ENCODE results near the gene SBNO2. TPM values are rescaled to one million over a fixed set of nuclear protein-coding genes. Genes with fewer than 3 reads are reported as not detected.
A peak's percentile ranks its signal among the peaks of the same experiment; 100 is the strongest.

SBNO2 gene
- total RNA-seq, 1 donor from 2014 or later = 61.6 TPM

GRCh38 chr19:1070576-1070930 is 103.5 kb downstream of the SBNO2 start:
- Mint-ChIP-seq H3K9me3 (ENCODE audit: unreplicated experiment) (no peaks in the 10 kb centered on the region), H3K4me1 (ENCODE audit: unreplicated experiment) (peaks cover 17% of the 10 kb centered on the region), H3K27ac (ENCODE audit: unreplicated experiment) (no peak overlapping the region), H3K36me3 (ENCODE audit: unreplicated experiment) (no peaks in the 10 kb centered on the region), H3K27me3 (ENCODE audit: unreplicated experiment) (peaks cover 11% of the 10 kb centered on the region), H3K4me3 (ENCODE audit: unreplicated experiment) (no peak overlapping the region)
- no peak for DNase-seq (ENCODE audit: extremely low spot score, unreplicated experiment)
- peak; percentile 27 for TF ChIP-seq CTCF (IDR thresholded peaks at IDR 0.05)

- no peak for DNase-seq (ENCODE audit: extremely low spot score, unreplicated experiment)
- Mint-ChIP-seq H3K9me3 (ENCODE audit: unreplicated experiment) (no peaks in the 10 kb centered on the region), H3K27me3 (ENCODE audit: unreplicated experiment) (peaks cover 11% of the 10 kb centered on the region), H3K27ac (ENCODE audit: unreplicated experiment) (no peak overlapping the region), H3K36me3 (ENCODE audit: unreplicated experiment) (no peaks in the 10 kb centered on the region), H3K4me3 (ENCODE audit: unreplicated experiment) (no peak overlapping the region), H3K4me1 (ENCODE audit: unreplicated experiment) (peaks cover 23% of the 10 kb centered on the region)
- TF ChIP-seq CTCF (IDR thresholded peaks at IDR 0.05) = no peak
These were observed 104.9 kb downstream of the SBNO2 start for GRCh38 chr19:1069009-1069779.

GRCh38 chr19:1068009-1069001 is 105.8 kb downstream of the SBNO2 start:
- TF ChIP-seq CTCF (IDR thresholded peaks at IDR 0.05) = no peak
- Mint-ChIP-seq H3K4me3 (ENCODE audit: unreplicated experiment) (no peak overlapping the region), H3K27me3 (ENCODE audit: unreplicated experiment) (peaks cover 11% of the 10 kb centered on the region), H3K9me3 (ENCODE audit: unreplicated experiment) (no peaks in the 10 kb centered on the region), H3K4me1 (ENCODE audit: unreplicated experiment) (peaks cover 23% of the 10 kb centered on the region), H3K36me3 (ENCODE audit: unreplicated experiment) (no peaks in the 10 kb centered on the region), H3K27ac (ENCODE audit: unreplicated experiment) (no peak overlapping the region)
- no peak for DNase-seq (ENCODE audit: extremely low spot score, unreplicated experiment)

- DNase-seq (ENCODE audit: extremely low spot score, unreplicated experiment) = no peak
- peaks cover 23% of the 10 kb centered on the region for H3K4me1 Mint-ChIP-seq (ENCODE audit: unreplicated experiment)
- H3K4me3 Mint-ChIP-seq (ENCODE audit: unreplicated experiment) = no peak overlapping the region
- H3K9me3 Mint-ChIP-seq (ENCODE audit: unreplicated experiment) = no peaks in the 10 kb centered on the region
- peaks cover 11% of the 10 kb centered on the region for H3K27me3 Mint-ChIP-seq (ENCODE audit: unreplicated experiment)
- no peak overlapping the region for H3K27ac Mint-ChIP-seq (ENCODE audit: unreplicated experiment)
- H3K36me3 Mint-ChIP-seq (ENCODE audit: unreplicated experiment) = no peaks in the 10 kb centered on the region
- no peak for TF ChIP-seq CTCF (IDR thresholded peaks at IDR 0.05)
These were observed 106.6 kb downstream of the SBNO2 start for GRCh38 chr19:1067341-1067957.

All from osteocyte (in vitro differentiated cells).